GM18498 (cell line): ENCODE results near the gene NOXO1.

ENCODE experiments used
- ATAC-seq: cut with Tn5 transposase; IDR thresholded peaks from one replicate; pipeline ENCODE4 v1.9.1; 2021; ENCODE audit warnings: mild to moderate bottlenecking, moderate library complexity; ENCODE audit not compliant: unreplicated experiment

Gene NOXO1

DNA sequence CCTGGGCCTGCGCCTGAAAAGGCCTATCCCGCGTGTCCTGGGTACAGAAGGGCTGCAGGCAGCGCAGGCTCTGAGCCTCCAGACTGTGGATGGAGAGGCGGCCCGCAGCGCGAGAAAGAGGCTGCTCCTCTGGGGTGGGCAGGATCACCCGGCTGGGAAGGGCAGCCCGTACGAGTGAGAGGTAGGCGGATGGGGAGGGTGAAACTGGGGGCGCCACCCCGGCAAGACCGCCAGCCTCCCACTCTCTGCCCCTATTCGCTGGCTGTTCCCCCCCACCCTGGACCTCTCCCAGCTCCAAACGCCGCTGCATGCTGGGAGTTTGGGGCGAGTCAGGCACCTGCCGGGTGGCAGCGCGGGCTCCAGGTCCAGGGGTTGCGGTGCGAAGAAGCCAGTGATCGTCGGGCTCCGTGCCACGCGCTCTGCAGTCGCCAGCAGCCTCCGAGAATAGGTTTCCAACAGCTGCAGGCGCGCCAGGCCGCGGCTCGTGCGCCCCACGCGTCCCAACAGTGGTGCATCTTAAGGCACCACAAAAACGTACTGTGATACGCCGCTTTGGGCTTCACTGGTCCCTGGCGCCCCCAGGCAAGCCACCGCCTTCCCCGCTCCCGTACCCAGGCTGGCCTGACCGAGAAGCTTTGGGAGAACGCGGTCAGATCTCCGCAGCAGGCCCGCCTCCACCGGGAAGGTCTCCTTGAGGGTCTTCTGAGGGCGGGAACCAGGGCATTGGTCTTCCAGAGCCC, 1.1 kb downstream of the NOXO1 start:
- no peak for ATAC-seq

DNA sequence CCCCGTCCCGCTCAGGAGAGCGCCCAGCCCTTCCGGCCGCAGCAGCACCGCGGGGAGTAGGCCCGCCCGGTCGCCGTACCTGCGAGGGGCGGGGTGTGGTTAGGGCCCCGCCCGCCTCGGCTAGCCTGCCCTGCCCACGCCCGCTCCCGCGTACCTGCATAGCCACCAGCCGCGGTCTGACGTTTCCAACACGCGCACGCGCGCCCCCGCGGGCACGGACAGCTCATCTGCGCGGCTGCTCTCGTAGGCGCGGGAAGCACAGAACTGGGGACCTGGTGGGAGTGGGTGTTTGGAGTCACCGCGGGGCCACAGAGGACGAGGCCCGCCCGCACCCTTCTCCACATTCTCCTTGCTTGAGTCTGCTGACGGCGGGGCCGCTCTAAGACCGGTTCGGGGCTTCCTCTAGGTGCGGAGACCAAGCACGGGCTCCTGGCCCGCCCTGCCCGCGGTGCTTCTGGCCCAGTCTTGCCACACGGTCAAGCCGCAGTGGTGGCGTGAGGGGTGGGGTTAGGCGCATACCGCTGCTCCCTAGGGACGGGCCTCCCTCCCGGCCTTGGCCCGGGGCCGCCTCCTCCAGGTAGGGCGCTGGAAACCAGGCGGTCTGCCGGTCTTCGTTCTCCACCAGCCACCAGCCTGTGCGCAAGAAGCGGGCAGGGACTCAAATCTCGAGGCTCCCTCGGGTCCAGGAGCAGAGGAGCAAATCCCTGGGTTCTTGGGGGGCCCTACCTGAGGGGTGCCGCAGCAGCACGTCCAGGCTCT, 1.8 kb downstream of the NOXO1 start:
- no peak for ATAC-seq

DNA sequence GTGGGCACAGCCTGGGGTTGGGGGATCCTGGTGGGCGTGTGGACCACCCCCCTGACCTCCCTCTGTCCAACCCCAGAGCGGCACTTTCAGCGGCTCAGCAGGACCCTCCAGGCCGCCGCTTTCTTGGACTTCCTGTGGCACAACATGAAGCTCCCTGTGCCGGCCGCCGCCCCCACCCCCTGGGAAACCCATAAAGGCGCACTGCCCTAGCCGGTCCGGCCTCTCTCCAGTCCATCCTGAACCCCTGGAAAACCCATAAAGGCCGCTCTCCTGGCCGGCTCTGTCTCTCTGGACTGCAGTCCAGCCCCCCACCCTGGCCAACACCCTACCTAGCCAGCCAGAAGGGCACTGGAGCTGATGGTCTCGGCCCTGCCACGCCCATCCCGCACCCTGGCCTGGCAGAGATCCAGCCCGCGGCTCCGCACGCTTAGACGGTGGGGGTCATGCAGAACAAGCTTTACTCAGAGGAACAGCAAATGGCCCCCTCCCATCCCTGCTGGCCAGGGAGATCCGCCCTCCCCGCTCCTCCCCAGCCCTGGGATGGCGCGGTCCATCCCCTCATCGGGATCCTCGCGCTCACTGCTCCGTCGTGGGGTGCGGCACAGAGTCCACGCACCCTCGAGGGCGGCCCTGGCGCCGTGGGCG, 2.7 kb downstream of the NOXO1 start:
- no peak for ATAC-seq

DNA sequence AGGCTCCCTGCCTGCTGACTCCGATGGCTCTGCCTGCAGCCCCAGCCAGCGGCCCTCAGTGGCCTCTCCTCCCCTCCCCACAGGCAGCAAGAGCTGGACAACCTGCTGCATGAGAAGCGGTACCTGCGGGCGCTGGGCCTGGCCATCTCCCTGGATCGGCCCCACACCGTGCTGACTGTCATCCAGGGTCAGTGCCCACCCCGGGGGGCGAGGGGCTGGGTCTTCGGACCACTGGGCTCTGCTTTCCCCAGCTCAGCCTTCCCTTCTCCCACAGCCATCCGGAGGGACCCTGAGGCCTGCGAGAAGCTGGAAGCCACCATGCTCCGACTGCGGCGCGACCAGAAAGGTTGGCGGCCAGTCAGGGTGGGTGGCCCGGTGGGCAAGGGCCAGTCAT, 3.4 kb downstream of the NOXO1 start:
- ATAC-seq = no peak

DNA sequence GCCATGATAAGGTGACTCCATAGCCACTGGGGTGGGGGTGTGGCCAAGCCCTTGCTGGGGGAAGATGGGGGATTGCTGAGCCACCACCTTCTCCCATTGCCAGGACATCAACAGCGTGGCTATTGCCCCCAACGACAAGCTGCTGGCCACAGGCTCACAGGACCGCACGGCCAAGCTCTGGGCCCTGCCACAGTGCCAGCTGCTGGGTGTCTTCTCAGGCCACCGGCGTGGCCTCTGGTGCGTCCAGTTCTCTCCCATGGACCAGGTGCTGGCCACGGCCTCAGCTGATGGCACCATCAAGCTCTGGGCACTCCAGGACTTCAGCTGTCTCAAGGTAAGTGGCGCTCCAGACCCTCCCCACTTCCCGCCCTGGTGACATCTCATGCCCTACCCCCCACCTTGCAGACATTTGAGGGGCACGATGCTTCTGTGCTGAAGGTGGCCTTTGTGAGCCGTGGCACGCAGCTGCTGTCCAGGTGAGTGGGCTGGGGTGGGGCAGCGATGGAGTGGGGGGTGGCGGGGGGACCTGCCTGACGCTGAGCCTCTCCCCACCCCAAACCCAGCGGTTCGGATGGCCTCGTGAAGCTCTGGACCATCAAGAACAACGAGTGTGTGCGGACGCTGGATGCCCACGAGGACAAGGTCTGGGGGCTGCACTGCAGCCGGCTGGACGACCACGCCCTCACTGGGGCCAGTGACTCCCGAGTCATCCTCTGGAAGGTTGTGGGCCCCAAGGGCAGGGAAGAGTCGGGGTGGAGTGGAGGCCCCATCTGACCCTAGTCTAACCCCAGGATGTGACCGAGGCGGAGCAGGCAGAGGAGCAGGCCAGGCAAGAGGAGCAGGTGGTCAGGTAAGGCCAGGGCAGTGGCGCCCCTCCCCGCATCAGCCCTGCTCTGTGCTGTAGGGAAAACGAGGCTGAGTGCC, 4.1 kb downstream of the NOXO1 start:
- no peak for ATAC-seq

DNA sequence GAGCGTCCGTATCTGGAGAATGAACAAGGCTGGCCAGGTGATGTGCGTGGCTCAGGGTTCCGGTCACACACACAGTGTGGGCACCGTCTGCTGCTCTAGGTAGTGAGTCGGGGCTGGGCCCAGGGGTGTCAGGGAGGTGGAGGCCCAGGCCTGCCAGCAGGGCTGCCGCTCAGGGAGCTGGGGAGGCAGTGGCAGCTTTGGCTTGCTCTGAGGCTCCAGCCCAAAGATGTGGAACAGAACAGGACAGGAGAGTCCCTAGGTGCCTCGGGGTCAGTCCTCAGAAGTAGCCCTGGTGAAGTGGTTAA, 5.1 kb downstream of the NOXO1 start:
- no peak for ATAC-seq

DNA sequence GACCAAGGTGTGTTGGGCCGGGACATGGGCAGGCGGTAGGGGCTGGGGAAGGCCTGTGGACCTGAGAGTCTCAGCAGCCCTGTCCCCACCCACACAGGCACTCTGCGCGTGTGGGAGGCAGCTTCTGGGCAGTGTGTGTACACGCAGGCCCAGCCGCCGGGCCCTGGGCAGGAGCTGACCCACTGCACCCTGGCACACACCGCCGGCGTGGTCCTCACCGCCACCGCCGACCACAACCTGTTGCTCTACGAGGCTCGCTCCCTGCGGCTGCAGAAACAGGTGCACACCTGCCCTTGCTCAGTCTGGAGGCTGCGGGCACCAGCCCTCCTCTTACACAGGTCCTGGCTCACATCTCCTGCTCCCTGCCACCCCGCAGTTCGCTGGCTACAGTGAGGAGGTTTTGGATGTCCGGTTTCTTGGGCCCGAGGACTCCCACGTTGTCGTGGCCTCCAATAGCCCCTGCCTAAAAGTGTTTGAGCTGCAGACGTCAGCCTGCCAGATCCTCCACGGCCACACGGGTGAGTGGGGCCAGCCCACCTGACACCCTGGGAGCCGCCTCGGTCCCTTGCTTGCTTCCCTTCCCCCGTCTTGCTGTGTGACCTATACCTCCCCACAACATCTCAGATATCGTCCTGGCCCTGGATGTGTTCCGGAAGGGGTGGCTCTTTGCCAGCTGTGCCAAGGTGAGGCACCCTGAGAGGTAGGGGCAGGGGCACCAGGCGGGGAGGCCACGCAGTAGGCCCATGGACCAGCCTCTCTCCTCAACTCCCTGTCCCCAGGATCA, 5.6 kb downstream of the NOXO1 start:
- no peak for ATAC-seq

DNA sequence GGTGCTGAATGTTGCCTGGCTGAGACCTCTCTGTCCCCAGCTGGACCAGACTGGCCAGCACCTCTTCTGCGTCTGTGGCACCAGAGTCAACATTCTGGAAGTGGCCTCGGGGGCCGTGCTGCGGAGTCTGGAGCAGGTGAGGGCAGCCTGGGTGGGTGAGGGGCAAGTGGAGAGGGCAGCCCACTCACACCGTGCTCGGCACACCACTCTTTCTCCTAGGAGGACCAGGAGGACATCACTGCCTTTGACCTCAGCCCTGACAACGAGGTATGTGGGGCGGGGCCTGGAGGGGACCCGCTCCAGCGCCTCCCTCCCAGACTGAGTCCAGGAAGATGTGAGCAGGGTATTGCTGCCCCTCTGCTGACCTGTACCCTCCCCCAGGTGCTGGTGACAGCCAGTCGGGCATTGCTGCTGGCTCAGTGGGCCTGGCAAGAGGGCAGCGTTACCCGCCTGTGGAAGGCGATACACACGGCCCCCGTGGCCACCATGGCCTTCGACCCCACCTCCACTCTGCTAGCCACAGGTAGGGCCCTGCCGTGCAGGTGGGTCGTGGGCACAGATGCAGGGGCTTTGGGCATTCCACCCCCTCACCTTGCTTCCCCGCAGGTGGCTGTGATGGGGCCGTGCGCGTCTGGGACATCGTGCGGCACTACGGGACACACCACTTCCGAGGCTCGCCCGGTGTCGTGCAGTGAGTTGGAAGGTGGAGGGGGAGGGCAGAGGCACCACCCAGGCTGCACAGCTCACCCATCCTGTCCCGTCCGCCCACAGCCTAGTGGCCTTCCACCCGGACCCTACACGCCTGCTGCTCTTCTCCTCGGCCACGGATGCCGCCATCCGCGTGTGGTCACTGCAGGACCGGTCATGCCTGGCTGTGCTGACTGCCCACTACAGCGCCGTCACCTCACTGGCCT, 6.9 kb downstream of the NOXO1 start:
- ATAC-seq = no peak

DNA sequence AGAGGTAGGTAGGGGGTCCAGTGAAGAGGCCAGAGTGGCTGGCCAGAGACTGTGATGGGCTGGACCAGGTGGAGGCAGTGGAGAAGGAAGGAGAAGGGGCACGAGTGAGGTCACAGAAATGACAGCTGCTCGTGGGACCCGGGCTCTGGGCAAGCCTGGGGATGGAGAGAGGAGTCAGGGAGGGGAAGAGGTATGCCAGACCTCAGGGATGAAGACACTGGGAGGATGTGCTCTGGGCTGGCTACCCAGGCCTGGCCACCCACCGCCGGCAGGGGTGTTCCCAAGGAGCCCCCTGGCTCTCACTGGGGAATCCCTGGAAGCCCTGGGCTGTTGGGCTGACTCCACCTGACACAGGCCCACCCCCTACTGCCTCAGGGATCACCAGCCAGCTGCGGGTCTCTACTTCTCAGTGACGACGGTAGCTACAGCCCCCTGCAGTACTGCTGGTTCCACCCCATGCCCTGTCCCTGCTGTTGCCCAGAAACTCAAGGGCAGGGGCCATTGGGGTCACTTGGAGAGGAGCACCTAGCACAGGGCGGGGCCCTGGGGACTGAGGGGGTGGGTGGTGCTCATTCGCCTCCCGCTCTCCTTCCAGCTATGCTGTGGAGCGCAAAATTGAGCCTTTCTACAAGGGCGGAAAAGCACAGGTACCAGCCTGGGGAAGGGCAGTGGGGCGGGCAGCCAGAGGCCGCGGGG, 7.7 kb downstream of the NOXO1 start:
- ATAC-seq = no peak

DNA sequence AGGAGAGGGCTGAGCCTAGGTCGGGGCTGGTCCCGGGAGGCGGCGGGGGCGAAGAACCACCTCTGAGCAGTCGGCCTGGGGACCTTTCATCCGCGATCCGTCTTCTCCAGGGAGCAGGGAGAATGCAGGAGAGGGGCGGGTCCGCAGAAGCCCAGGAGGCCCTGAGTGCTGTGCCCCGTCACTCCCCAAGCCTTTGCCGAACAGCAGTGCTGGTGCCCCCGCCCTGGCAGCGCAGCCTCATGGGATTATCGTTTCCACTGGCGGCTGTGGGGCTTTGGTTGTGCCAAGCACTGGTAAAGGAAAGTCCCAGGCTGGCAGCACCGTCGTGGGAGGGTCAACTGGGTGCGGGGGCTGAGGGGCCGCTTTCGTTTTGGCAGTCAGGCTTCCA, 8.8 kb downstream of the NOXO1 start:
- no peak for ATAC-seq

DNA sequence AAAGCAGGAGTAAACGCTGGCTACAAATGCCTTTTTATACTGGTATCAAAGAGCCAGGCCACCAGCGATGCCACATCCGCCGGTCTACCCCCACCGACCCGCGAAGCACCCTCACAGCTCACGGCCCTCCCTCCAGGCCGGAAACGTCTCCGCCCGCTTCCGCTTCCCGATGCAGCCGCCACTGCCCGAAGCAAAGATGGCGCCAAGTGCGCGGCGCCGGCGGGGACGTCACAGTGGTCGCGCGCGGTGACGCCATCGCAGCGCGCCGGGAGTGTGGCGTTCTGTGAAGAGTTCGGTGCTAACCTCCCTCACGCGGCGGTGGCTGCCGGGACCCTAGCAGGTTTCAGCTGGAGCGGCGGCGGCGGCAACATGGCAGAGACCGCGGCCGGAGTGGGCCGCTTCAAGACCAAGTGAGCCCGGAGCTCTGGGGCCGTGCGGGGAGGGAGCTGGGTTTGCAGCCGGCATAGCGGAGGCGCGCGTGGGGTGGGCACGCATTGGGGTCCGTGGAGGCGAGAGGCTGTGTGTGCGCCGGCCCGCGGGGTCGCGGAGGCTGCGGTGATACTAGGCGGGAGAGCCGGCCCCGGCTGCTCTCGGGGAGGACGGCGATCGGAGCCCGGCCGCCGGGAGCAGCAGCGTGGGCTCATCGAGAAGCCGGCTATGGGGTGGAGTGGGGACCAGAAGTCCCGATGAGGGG, 9.3 kb downstream of the NOXO1 start, which contains the start of gene TBL3:
TSS of gene TBL3 (plus strand) at position 258 of the 694 bp plus-strand sequence. CDS start at position 370, 112 bp downstream.
- peak; percentile 81 for ATAC-seq

DNA sequence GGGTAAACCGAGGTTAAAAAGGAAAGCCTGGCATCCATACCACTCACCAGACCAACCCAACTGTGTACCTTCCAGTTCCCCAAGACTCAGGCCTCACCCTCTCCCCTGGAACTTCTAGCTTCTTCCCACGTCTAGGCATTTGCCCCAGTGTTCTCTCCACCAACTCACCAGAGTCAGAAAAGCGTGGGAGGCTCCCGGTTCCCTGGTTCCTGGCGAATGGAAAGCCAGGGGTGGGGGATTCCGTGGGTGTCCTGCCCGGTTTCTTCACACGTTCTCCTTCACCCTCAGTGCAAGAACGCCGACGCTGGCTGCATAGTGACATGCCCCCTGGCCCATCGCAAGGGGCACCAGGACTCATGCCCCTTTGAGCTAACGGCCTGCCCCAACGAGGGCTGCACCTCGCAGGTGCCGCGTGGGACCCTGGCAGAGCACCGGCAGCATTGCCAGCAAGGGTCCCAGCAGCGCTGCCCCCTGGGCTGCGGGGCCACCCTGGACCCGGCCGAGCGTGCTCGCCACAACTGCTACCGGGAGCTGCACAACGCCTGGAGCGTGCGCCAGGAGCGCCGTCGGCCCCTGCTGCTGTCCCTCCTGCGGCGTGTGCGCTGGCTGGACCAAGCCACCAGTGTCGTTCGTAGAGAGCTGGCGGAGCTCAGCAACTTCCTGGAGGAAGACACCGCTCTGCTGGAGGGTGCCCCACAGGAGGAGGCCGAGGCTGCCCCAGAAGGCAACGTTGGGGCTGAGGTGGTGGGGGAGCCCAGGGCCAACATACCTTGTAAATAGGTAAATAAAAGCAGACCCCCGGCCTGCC, 12.9 kb downstream of the NOXO1 start:
- ATAC-seq = no peak

DNA sequence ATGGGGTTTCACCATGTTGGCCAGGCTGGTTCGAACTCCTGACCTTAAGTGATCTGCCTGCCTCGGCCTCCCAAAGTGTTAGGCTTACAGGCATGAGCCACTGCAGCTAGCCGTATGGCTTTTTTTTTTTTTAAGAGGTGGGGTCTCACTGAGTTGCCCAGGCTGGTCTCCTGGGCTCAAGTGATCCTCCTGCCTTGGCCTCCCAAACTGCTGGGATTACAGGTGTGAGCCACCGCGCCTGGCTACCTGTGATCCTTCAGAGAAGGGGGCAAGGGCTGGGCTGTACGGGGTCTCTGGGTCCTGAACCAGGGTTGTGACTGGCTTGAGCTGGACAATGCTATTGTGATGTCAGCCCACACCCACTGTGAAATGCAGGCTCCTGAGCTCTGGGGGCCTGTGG, 14.8 kb downstream of the NOXO1 start, which contains the start of gene RNF151:
TSS of gene RNF151 (plus strand) at position 397 of the 400 bp plus-strand sequence. CDS start 26 bp downstream, outside the sequence.
- ATAC-seq = no peak

DNA sequence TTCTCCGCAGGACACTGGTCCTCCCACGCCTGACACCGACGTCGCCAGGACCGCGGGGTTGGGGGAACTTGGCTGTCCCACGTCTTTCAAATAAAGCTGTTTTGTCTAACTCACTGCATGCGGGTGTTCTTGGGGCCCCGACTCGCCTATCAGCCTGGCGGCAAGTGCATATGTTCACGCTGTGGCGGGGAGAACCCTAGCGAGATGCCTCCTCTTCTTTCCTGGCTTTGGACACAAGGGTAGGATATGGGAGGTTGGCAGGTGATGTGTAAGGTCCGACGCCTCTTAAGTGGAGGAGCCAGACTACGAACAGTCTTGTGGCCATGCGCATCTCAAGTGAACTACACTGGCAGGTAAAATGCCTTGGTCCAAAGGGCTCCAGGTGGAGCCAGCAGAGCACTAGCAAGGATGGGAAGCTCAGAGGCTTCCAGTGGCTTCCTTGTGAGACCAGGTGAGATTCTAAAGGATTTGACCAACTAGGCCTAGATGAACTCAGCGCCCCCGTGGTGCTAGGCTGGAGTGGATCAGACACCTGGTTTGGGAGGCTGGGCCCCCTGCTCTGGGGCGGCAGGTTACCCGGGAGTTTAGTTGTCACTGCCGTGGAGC, 15.8 kb downstream of the NOXO1 start:
- ATAC-seq = no peak

DNA sequence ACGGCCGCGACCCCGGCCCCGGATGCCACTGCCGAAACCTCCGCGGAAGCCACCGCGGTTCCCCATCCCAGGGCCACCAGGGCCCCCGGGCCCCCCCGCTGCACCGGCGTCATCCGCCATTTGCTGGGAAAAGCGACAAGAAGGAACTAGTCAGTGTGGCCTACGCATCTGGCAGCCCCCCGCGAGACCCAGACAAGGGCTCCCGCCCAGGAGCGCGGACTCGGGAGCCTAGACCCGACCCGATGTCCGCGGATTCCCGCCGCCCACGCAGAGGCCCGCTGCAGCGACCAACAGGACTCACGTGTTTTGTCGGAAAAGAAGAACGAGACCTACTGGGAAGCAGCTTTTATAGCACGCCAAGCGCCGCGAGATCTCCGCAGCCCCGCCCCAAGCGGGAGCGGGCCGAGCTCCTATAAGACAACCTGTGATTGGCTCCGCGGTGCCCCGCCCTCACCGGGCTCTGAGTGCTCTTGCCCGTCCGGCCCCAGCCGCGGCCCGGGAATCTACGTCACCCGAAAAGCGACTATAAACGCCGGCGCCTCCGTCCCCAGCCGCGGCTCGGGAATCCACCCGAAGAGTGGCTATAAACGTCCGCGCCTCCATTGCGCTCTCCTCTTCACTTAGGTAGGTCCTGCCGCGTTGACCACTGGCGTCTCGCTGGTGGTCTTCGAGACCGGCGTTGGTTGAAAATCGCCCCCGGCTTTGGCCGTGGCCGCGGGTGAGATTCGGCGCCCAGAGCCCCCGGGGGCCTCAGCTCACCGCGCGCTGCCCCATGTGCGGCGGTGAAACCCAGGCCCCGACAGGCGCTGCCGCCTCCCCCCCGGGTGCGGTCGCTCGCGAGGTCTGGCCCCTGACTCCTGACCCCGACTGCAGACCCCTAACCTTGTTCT, 16.5 kb downstream of the NOXO1 start, which contains the start of gene RPS2:
TSS of gene RPS2 (minus strand) at position 321 of the 890 bp plus-strand sequence. CDS start at position 120, 201 bp downstream.
- ATAC-seq = peak; percentile 84
